WTC11 (cell line): ENCODE measurements around the gene KLHL7. TPM values are rescaled to one million over a fixed set of nuclear protein-coding genes. Genes with fewer than 3 reads are reported as not detected.

Experiments
- ATAC-seq: fragments of 200-7000 bp; cut with Tn5 transposase; 2 replicates; pipeline ENCODE4 v1.10.0; 2021; ENCODE audit warnings: mild to moderate bottlenecking, moderate library complexity
- CTCF ChIA-PET: fragments of 300-600 bp; sonication (Branson Sonifier 250); formaldehyde crosslinking; loops from one replicate; lab custom pipeline; 2021; ENCODE audit warnings: antibody characterized with exemption; lab: Charles Lee
- POLR2A ChIA-PET: fragments of 350-600 bp; sonication (Branson Sonifier 250); formaldehyde crosslinking; loops from one replicate; lab custom pipeline; 2021; ENCODE audit warnings: antibody characterized with exemption; lab: Charles Lee
- DNase-seq: peaks from one replicate; pipeline ENCODE4 v3.0.0; 2021; ENCODE audit warnings: low spot score
- H3K27ac Mint-ChIP-seq: 2 replicates; pipeline ENCODE4 v1.8.0; 2021; ENCODE audit warnings: mixed read lengths
- H3K27me3 Mint-ChIP-seq: 2 replicates; pipeline ENCODE4 v1.8.0; 2021; ENCODE audit warnings: low read depth, mild to moderate bottlenecking, moderate library complexity, mixed read lengths
- H3K36me3 Mint-ChIP-seq: 2 replicates; pipeline ENCODE4 v1.8.0; 2021; ENCODE audit warnings: mixed read lengths
- H3K4me1 Mint-ChIP-seq: 2 replicates; pipeline ENCODE4 v1.8.0; 2022; ENCODE audit warnings: mixed read lengths
- H3K4me3 Mint-ChIP-seq: 2 replicates; pipeline ENCODE4 v1.8.0; 2021; ENCODE audit warnings: mild to moderate bottlenecking, moderate library complexity, mixed read lengths
- H3K9me3 Mint-ChIP-seq: 2 replicates; pipeline ENCODE4 v1.8.0; 2021; ENCODE audit warnings: mixed read lengths
- ATF2 ChIP-seq: sonication (generic); formaldehyde crosslinking; IDR thresholded peaks from 2 replicates; pipeline ENCODE4 v1.8.1; 2022; ENCODE audit warnings: low read depth, missing genetic modification reagents, borderline replicate concordance
- FOXP1 ChIP-seq: sonication (generic); formaldehyde crosslinking; IDR thresholded peaks from 2 replicates; pipeline ENCODE4 v1.8.0; 2022; ENCODE audit warnings: missing genetic modification reagents, mild to moderate bottlenecking, moderate library complexity, borderline replicate concordance
- GABPB1 ChIP-seq: sonication (generic); formaldehyde crosslinking; IDR thresholded peaks from 2 replicates; pipeline ENCODE4 v1.8.1; 2023; ENCODE audit warnings: mild to moderate bottlenecking, missing genetic modification reagents
- GTF2I ChIP-seq: fragments of 250-450 bp; sonication (Bioruptor Pico); conservative IDR thresholded peaks from 2 replicates; pipeline ENCODE4 v1.4.0; 2021; ENCODE audit warnings: mild to moderate bottlenecking
- SP1 ChIP-seq: sonication (generic); formaldehyde crosslinking; conservative IDR thresholded peaks from 2 replicates; pipeline ENCODE4 v1.8.1; 2022; ENCODE audit warnings: missing genetic modification reagents
- TEAD4 ChIP-seq: sonication (generic); formaldehyde crosslinking; IDR thresholded peaks from 2 replicates; pipeline ENCODE4 v1.8.0; 2022; ENCODE audit warnings: mild to moderate bottlenecking, missing genetic modification reagents
- ZNF232 ChIP-seq: sonication (generic); formaldehyde crosslinking; IDR thresholded peaks from 2 replicates; pipeline ENCODE4 v1.8.0; 2022; ENCODE audit warnings: mild to moderate bottlenecking, missing genetic modification reagents
- ZNF423 ChIP-seq: fragments of 250-450 bp; sonication (Bioruptor Pico); IDR thresholded peaks from 2 replicates; pipeline ENCODE4 v2.1.2; 2022; ENCODE audit warnings: mild to moderate bottlenecking, moderate library complexity
- total RNA-seq: library from RNA; stranded (reverse); gene quantifications from 3 replicates; pipeline ENCODE4 v1.2.3, GENCODE V29; 2021
- TF ChIP-seq, protein P1 (sequence below): sonication (generic); formaldehyde crosslinking; IDR thresholded peaks from 2 replicates; pipeline ENCODE4 v1.8.0; 2023; ENCODE audit warnings: missing genetic modification reagents, mild to moderate bottlenecking, borderline replicate concordance
- TF ChIP-seq, protein P2 (sequence below): sonication (generic); formaldehyde crosslinking; IDR thresholded peaks from 2 replicates; pipeline ENCODE4 v1.8.0; 2022; ENCODE audit warnings: mild to moderate bottlenecking, missing genetic modification reagents
- TF ChIP-seq, protein P3 (sequence below): sonication (generic); formaldehyde crosslinking; IDR thresholded peaks from 2 replicates; pipeline ENCODE4 v1.8.0; 2022; ENCODE audit warnings: mild to moderate bottlenecking, missing genetic modification reagents
- TF ChIP-seq, protein P4 (sequence below): sonication (generic); formaldehyde crosslinking; IDR thresholded peaks from 2 replicates; pipeline ENCODE4 v1.8.0; 2022; ENCODE audit warnings: mild to moderate bottlenecking, missing genetic modification reagents
- TF ChIP-seq, protein P5 (sequence below): sonication (generic); formaldehyde crosslinking; IDR thresholded peaks from 2 replicates; pipeline ENCODE4 v1.8.1; 2023; ENCODE audit warnings: mild to moderate bottlenecking, missing genetic modification reagents, moderate library complexity

Gene KLHL7
- total RNA-seq, 1 experiment from 2014 or later, result 82.1 TPM

DNA sequence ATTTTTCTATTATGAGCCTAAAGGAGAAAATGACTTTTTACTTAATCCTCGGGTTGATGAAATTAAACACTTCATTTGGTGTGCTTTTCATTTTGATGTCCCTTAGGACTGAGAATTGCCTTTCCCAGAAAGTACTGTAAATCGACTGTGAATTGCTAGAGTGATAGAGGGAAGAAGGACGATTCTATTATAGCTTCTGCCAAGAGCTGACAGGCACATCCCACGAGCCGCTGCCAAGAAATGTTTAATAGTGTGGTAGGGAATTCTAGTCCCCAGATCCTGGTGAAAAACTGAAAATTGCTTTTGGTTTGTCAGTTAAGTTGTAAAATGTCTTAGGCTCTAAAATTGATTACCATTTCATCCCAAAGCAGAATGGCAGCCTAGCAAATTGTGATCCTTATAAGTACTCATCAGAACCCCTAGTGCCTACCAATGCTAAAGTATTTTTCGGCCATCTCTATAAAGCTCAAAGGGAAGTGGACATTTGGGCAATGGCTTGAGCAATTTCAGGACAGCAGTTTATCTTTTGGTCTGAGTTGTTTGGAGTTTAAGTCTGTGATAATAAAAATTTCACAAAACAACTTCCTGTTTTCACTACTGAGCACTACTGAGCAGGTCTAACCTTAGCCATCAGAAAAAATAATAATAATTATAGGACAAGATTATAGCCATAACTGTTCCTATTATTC, 47.0 kb upstream of the KLHL7 start (continued):
- TF ChIP-seq, protein P1, sequence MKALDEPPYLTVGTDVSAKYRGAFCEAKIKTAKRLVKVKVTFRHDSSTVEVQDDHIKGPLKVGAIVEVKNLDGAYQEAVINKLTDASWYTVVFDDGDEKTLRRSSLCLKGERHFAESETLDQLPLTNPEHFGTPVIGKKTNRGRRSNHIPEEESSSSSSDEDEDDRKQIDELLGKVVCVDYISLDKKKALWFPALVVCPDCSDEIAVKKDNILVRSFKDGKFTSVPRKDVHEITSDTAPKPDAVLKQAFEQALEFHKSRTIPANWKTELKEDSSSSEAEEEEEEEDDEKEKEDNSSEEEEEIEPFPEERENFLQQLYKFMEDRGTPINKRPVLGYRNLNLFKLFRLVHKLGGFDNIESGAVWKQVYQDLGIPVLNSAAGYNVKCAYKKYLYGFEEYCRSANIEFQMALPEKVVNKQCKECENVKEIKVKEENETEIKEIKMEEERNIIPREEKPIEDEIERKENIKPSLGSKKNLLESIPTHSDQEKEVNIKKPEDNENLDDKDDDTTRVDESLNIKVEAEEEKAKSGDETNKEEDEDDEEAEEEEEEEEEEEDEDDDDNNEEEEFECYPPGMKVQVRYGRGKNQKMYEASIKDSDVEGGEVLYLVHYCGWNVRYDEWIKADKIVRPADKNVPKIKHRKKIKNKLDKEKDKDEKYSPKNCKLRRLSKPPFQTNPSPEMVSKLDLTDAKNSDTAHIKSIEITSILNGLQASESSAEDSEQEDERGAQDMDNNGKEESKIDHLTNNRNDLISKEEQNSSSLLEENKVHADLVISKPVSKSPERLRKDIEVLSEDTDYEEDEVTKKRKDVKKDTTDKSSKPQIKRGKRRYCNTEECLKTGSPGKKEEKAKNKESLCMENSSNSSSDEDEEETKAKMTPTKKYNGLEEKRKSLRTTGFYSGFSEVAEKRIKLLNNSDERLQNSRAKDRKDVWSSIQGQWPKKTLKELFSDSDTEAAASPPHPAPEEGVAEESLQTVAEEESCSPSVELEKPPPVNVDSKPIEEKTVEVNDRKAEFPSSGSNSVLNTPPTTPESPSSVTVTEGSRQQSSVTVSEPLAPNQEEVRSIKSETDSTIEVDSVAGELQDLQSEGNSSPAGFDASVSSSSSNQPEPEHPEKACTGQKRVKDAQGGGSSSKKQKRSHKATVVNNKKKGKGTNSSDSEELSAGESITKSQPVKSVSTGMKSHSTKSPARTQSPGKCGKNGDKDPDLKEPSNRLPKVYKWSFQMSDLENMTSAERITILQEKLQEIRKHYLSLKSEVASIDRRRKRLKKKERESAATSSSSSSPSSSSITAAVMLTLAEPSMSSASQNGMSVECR, result no peak
- TF ChIP-seq SP1 (CRISPR knock-in tag) (no peak), TEAD4 (CRISPR knock-in tag) (no peak), ZNF423 (CRISPR knock-in tag) (no peak)

GRCh38 chr7:23061327-23061726, 44.3 kb upstream of the KLHL7 start:
- Mint-ChIP-seq H3K9me3 (peaks cover 4% of the 10 kb centered on the region), H3K4me1 (0 out of 2 replicates have a peak, but pooled peaks cover 3% of the 10 kb centered on the region), H3K36me3 (no peaks in the 10 kb centered on the region), H3K27ac (no peak overlapping the region), H3K4me3 (no peak overlapping the region), H3K27me3 (no peaks in the 10 kb centered on the region)
- CTCF ChIA-PET, result interaction anchor here (2.0 kb wide), 1 partner anchor 25 kb away, joined by 8 read pairs; no protein-coding TSS in a partner anchor
- no peak for TF ChIP-seq ZNF232 (CRISPR knock-in tag)
- TF ChIP-seq FOXP1 (CRISPR knock-in tag), result no peak
- no peak for TF ChIP-seq GABPB1
- TF ChIP-seq ATF2, result no peak
- TF ChIP-seq, protein P2, sequence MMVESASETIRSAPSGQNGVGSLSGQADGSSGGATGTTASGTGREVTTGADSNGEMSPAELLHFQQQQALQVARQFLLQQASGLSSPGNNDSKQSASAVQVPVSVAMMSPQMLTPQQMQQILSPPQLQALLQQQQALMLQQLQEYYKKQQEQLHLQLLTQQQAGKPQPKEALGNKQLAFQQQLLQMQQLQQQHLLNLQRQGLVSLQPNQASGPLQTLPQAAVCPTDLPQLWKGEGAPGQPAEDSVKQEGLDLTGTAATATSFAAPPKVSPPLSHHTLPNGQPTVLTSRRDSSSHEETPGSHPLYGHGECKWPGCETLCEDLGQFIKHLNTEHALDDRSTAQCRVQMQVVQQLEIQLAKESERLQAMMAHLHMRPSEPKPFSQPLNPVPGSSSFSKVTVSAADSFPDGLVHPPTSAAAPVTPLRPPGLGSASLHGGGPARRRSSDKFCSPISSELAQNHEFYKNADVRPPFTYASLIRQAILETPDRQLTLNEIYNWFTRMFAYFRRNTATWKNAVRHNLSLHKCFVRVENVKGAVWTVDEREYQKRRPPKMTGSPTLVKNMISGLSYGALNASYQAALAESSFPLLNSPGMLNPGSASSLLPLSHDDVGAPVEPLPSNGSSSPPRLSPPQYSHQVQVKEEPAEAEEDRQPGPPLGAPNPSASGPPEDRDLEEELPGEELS (CRISPR knock-in tag), result no peak
- TF ChIP-seq, protein P3, sequence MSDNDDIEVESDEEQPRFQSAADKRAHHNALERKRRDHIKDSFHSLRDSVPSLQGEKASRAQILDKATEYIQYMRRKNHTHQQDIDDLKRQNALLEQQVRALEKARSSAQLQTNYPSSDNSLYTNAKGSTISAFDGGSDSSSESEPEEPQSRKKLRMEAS (CRISPR knock-in tag), result no peak
- TF ChIP-seq TEAD4 (CRISPR knock-in tag), result no peak
- TF ChIP-seq, protein P4, sequence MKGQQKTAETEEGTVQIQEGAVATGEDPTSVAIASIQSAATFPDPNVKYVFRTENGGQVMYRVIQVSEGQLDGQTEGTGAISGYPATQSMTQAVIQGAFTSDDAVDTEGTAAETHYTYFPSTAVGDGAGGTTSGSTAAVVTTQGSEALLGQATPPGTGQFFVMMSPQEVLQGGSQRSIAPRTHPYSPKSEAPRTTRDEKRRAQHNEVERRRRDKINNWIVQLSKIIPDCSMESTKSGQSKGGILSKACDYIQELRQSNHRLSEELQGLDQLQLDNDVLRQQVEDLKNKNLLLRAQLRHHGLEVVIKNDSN (CRISPR knock-in tag), result no peak
- DNase-seq, result no peak
- POLR2A ChIA-PET, result no interaction called here
- no peak for ATAC-seq

GRCh38 chr7:23062452-23062851, 43.1 kb upstream of the KLHL7 start:
- CTCF ChIA-PET, result no interaction called here
- peaks cover 9% of the 10 kb centered on the region for H3K4me1 Mint-ChIP-seq
- POLR2A ChIA-PET, result no interaction called here

More at GRCh38 chr7:23062452-23062851, 43.1 kb upstream of the KLHL7 start:
- Mint-ChIP-seq H3K9me3 (peaks cover 4% of the 10 kb centered on the region), H3K36me3 (no peaks in the 10 kb centered on the region), H3K27ac (no peak overlapping the region), H3K27me3 (no peaks in the 10 kb centered on the region), H3K4me3 (no peak overlapping the region)
- TF ChIP-seq, protein P5, sequence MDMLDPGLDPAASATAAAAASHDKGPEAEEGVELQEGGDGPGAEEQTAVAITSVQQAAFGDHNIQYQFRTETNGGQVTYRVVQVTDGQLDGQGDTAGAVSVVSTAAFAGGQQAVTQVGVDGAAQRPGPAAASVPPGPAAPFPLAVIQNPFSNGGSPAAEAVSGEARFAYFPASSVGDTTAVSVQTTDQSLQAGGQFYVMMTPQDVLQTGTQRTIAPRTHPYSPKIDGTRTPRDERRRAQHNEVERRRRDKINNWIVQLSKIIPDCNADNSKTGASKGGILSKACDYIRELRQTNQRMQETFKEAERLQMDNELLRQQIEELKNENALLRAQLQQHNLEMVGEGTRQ (CRISPR knock-in tag), result no peak
- TF ChIP-seq, protein P3 (CRISPR knock-in tag), result no peak
- TF ChIP-seq GTF2I (CRISPR knock-in tag), result no peak
- no peak for ATAC-seq
- DNase-seq, result no peak
